K562 (cell line): ENCODE results near the gene RFT1. TPM values are rescaled to one million over a fixed set of nuclear protein-coding genes. Genes with fewer than 3 reads are reported as not detected.

Experiments
- ATAC-seq: fragments of 200-7000 bp; cut with Tn5 transposase; 3 replicates; pipeline ENCODE4 v1.9.1; 2020; ENCODE audit warnings: moderate library complexity
- BruUV-seq: library from RNA; stranded (reverse); fragments of 400-500 nt; replicated peaks from 2 replicates; lab custom pipeline; 2021; lab: Mats Ljungman, UMichigan
- CTCF ChIA-PET: fragments of 300-600 bp; formaldehyde crosslinking; extraction: SDS; loops from one replicate; lab custom pipeline; 2021; ENCODE audit warnings: low intra/inter-chr PET ratio; lab: Yijun Ruan, JAX
- POLR2A ChIA-PET: fragments of 300-600, 350-650 bp; sonication (Branson Sonifier 250); formaldehyde crosslinking; extraction: SDS; loops from one replicate; lab custom pipeline; 2021; ENCODE audit warnings: antibody characterized with exemption, inconsistent platforms; lab: Yijun Ruan, JAX
- DNase-seq, 4 experiments: peaks; one replicate each; pipeline versions ENCODE4 v3.0.0 to v3.0.0-alpha.2; 2011 to 2018; ENCODE audit warnings: low spot score in 3 of 4, mixed read lengths in 3 of 4; ENCODE audit errors: extremely low read depth in 1 of 4
- FAIRE-seq: peaks from 2 replicates; lab custom pipeline; 2011; peaks lifted over from hg19 to GRCh38; lab: Jason Lieb, UNC
- H2AFZ ChIP-seq: 2 replicates; pipeline ENCODE4 v1.6.0; 2011; ENCODE audit warnings: low read depth, low read length, control low read depth, inconsistent platforms
- H3K27ac ChIP-seq: fragments of 200-600 bp; 3 replicates; pipeline ENCODE4 v1.8.0; 2011; ENCODE audit warnings: low read depth, mild to moderate bottlenecking, control low read depth, inconsistent platforms, low read length, moderate library complexity, mixed read lengths; ENCODE audit errors: extremely low read depth
- H3K27me3 ChIP-seq, 2 experiments: fragments of 300-600 bp in 1 of 2; 2 replicates in 1 of 2; 3 replicates in 1 of 2; pipeline versions ENCODE4 v1.6.0 to v1.8.0; 2011; ENCODE audit warnings: inconsistent platforms in 2 of 2, low read length in 2 of 2, mild to moderate bottlenecking in 1 of 2, mixed read lengths in 1 of 2, moderate library complexity in 1 of 2; ENCODE audit not compliant: control insufficient read depth in 2 of 2, insufficient read depth in 2 of 2
- H3K36me3 ChIP-seq: fragments of 300-600 bp; 3 replicates; pipeline ENCODE4 v1.8.0; 2011; ENCODE audit warnings: mild to moderate bottlenecking, low read length, inconsistent platforms; ENCODE audit not compliant: control insufficient read depth, insufficient read depth
- H3K4me1 ChIP-seq, 2 experiments: fragments of 200-600 bp in 1 of 2; replicated peaks in 1 of 2; 2 replicates in 1 of 2; 3 replicates in 1 of 2; pipeline versions ENCODE4 v1.5.1 to v1.8.0; 2011; ENCODE audit warnings: inconsistent platforms in 2 of 2, low read length in 2 of 2, mild to moderate bottlenecking in 1 of 2, mixed read lengths in 1 of 2, moderate library complexity in 1 of 2; ENCODE audit not compliant: control insufficient read depth in 2 of 2, insufficient read depth in 2 of 2
- H3K4me2 ChIP-seq: 2 replicates; pipeline ENCODE4 v1.6.1; 2011; ENCODE audit warnings: low read length, control low read depth, inconsistent platforms, mixed read lengths; ENCODE audit not compliant: insufficient read depth
- H3K4me3 ChIP-seq: fragments of 200-600 bp; sonication (generic), shearing (Covaris generic); 2 replicates; pipeline ENCODE4 v1.5.1; 2016; ENCODE audit warnings: control low read depth, inconsistent platforms
- H3K79me2 ChIP-seq: fragments of 200-600 bp; 3 replicates; pipeline ENCODE4 v1.8.0; 2011; ENCODE audit warnings: low read length, inconsistent platforms; ENCODE audit not compliant: control insufficient read depth, insufficient read depth
- H3K9ac ChIP-seq, 2 experiments: 2 replicates each; pipeline versions ENCODE4 v1.6.0 to v1.6.1; 2011; ENCODE audit warnings: low read depth in 2 of 2, low read length in 2 of 2, control low read depth in 1 of 2, inconsistent platforms in 1 of 2, mild to moderate bottlenecking in 1 of 2, mixed read lengths in 1 of 2; ENCODE audit not compliant: insufficient read depth in 1 of 2
- H3K9me1 ChIP-seq: one replicate; pipeline ENCODE4 v1.6.0; 2011; ENCODE audit warnings: inconsistent platforms, mild to moderate bottlenecking, low read length, moderate library complexity; ENCODE audit not compliant: control insufficient read depth, insufficient read depth
- H3K9me3 ChIP-seq: replicated peaks from 2 replicates; pipeline ENCODE4 v1.5.1; 2011; ENCODE audit warnings: low read depth, low read length, inconsistent platforms; ENCODE audit not compliant: control insufficient read depth, insufficient read depth
- H4K20me1 ChIP-seq: replicated peaks from 2 replicates; pipeline ENCODE4 v1.6.1; 2011; ENCODE audit warnings: low read length, inconsistent platforms, mixed read lengths; ENCODE audit not compliant: control insufficient read depth, insufficient read depth
- ATF3 ChIP-seq, 2 experiments: fragments of 450-650 bp in 1 of 2; sonication (generic) in 1 of 2; formaldehyde crosslinking in 1 of 2; IDR thresholded peaks in 1 of 2; conservative IDR thresholded peaks in 1 of 2; 2 replicates each; pipeline versions ENCODE4 v1.6.1 to v1.8.1; 2016 to 2023; ENCODE audit warnings: mild to moderate bottlenecking in 2 of 2, moderate library complexity in 2 of 2, inconsistent platforms in 1 of 2, missing genetic modification reagents in 1 of 2
- FOSL1 ChIP-seq: fragments of 200-800 bp; sonication (Bioruptor generic); conservative IDR thresholded peaks from 2 replicates; pipeline ENCODE4 v1.6.1; 2016; ENCODE audit warnings: missing genetic modification characterization, missing compliant biosample characterization
- HDAC1 ChIP-seq, 2 experiments: fragments of 450-650 bp; IDR thresholded peaks; 2 replicates each; pipeline ENCODE4 v1.6.1; 2016 to 2017; ENCODE audit warnings: inconsistent platforms in 1 of 2, mild to moderate bottlenecking in 1 of 2, moderate library complexity in 1 of 2
- MAX ChIP-seq: sonication (generic); formaldehyde crosslinking; IDR thresholded peaks from 2 replicates; pipeline ENCODE4 v1.9.0; 2022; ENCODE audit warnings: mild to moderate bottlenecking, missing genetic modification reagents
- MAZ ChIP-seq, 2 experiments: fragments of 450-650 bp in 1 of 2; sonication (generic) in 1 of 2; formaldehyde crosslinking; IDR thresholded peaks in 1 of 2; conservative IDR thresholded peaks in 1 of 2; 2 replicates each; pipeline versions ENCODE4 v1.4.0 to v1.5.0; 2020; ENCODE audit warnings: mild to moderate bottlenecking in 1 of 2, missing genetic modification reagents in 1 of 2
- MBD1 ChIP-seq: fragments of 250-450 bp; sonication (Bioruptor Pico); IDR thresholded peaks from 2 replicates; pipeline ENCODE4 v1.8.0; 2022; ENCODE audit warnings: inconsistent platforms
- MEIS2 ChIP-seq: fragments of 450-650 bp; IDR thresholded peaks from 2 replicates; pipeline ENCODE4 v1.6.1; 2014; ENCODE audit warnings: mild to moderate bottlenecking; ENCODE audit not compliant: partially characterized antibody
- RNF219 ChIP-seq: fragments of 250-450 bp; sonication (Bioruptor Pico); IDR thresholded peaks from 2 replicates; pipeline ENCODE4 v1.5.0; 2022; ENCODE audit warnings: mild to moderate bottlenecking
- THAP12 ChIP-seq: fragments of 250-450 bp; sonication (Bioruptor Pico); IDR thresholded peaks from 2 replicates; pipeline ENCODE4 v1.9.0; 2021; ENCODE audit warnings: mild to moderate bottlenecking, inconsistent platforms
- ZBED1 ChIP-seq: IDR thresholded peaks from 2 replicates; pipeline ENCODE4 v1.6.1; 2014
- ZBTB8A ChIP-seq: fragments of 450-650 bp; IDR thresholded peaks from 2 replicates; pipeline ENCODE4 v1.6.1; 2018; ENCODE audit warnings: mild to moderate bottlenecking, moderate library complexity; ENCODE audit not compliant: partially characterized antibody
- ZNF263 ChIP-seq: sonication (generic); formaldehyde crosslinking; IDR thresholded peaks from 2 replicates; pipeline ENCODE4 v1.8.0; 2022; ENCODE audit warnings: mild to moderate bottlenecking, missing genetic modification reagents, borderline replicate concordance
- ZNF77 ChIP-seq: fragments of 250-450 bp; sonication (Bioruptor Pico); IDR thresholded peaks from 2 replicates; pipeline ENCODE4 v1.5.0; 2020
- WGBS: fragments of 100-300 bp; shearing (Covaris generic); methylation state at CpG from one replicate; pipeline ENCODE4 v1.1.6; 2016; ENCODE audit warnings: low coverage, mixed read lengths; ENCODE audit not compliant: insufficient coverage; ENCODE audit errors: missing lambda C conversion rate; 5-methylcytosine and 5-hydroxymethylcytosine counted together
- in situ Hi-C: fragments of 300-500 bp; cut with MboI; formaldehyde crosslinking; loops from 4 replicates; pipeline ENCODE4 v1.15.0; 2018; ENCODE audit warnings: inconsistent platforms, mixed read lengths
- intact Hi-C: fragments of 100-400 bp; cut with micrococcal nuclease; formaldehyde crosslinking; loops from 2 replicates; pipeline ENCODE4 v1.14.2; 2022
- polyA plus RNA-seq, 8 experiments: library from polyadenylated mRNA; depleted of rRNA in 4 of 8; stranded (reverse) in 5 of 8; unstranded in 3 of 8; fragments of >200 nt; fragmentation: Nextera tagmentation in 2 of 8; fragmentation: Illumina TruSeq in 1 of 8; extraction: Ambion mirVana in 2 of 8; extraction: Trizol in 1 of 8; gene quantifications; 2 replicates each; pipeline versions ENCODE4 v1.2.1 to v1.2.3, GENCODE V29; 2011 to 2014; ENCODE audit warnings: inconsistent platforms in 1 of 8, missing spikeins in 1 of 8
- total RNA-seq, 7 experiments: library from RNA; depleted of rRNA in 6 of 7; stranded (reverse); fragments of >200 nt in 6 of 7; fragmentation: Illumina TruSeq in 2 of 7; extraction: Trizol in 2 of 7; gene quantifications; 2 replicates each; pipeline versions ENCODE4 v1.2.1 to v1.2.3, GENCODE V29; 2011 to 2021; ENCODE audit warnings: low replicate concordance in 1 of 7

The RFT1 gene
- total and polyA plus RNA-seq, 9 of the 15 experiments (the other 6 are each of a cell fraction or from before 2014, with no cell fraction given), result 4.4 to 23.8 (median 8.9) TPM

- in situ Hi-C loops (no loop called here), intact Hi-C loops (no loop called here)
- Histone ChIP-seq H3K9me3 (no peaks in the 10 kb centered on the region), H3K27ac (no peak overlapping the region), H4K20me1 (no peaks in the 10 kb centered on the region), H3K9me1 (no peaks in the 10 kb centered on the region), H3K4me2 (no peak overlapping the region; the same call in 1 of the 2 replicates), H3K9ac (no peak overlapping the region), H3K79me2 (no peaks in the 10 kb centered on the region), H3K36me3 (no peaks in the 10 kb centered on the region), H3K27me3 (no peaks in the 10 kb centered on the region), H3K4me3 (no peak overlapping the region), H2AFZ (no peak overlapping the region), H3K4me1 (peaks cover 10 to 15% of the 10 kb centered on the region in 2 experiments; a peak in 4 of 5 replicates)
- ATAC-seq, result peak; percentile 77
- peak; percentile 14 to 54 (median 27) for DNase-seq
- CTCF ChIA-PET, result no interaction called here
- 27% methylated on average over 9 of the region's 12 CpGs for WGBS
- POLR2A ChIA-PET, result interaction anchor here (0.5 to 1.2 kb wide), 5 partner anchors 8 to 1101 kb away, joined by 3 to 9 read pairs (median 4); partner anchors contain the start of gene ACY1
- no TSS peak for BruUV-seq
- FAIRE-seq, result peak; percentile 81
- TF ChIP-seq ZNF77 (CRISPR knock-in tag), result no peak
- peak in 1 of 2 experiments; percentile 26; a peak in 1 of 4 replicates for TF ChIP-seq HDAC1 (IDR thresholded peaks at IDR 0.05)
- TF ChIP-seq FOSL1 (tag), result peak; percentile 79
- TF ChIP-seq RNF219 (CRISPR knock-in tag), result no peak
- TF ChIP-seq ATF3 (IDR thresholded peaks at IDR 0.05), result 0 out of 2 replicates have a peak, but pooled peaks have one; percentile 21
- no peak for TF ChIP-seq ATF3 (CRISPR knock-in tag; conservative IDR thresholded peaks at IDR 0.05)
- TF ChIP-seq MAZ (CRISPR knock-in tag; conservative IDR thresholded peaks at IDR 0.05 in 1 of 2, IDR thresholded peaks at IDR 0.05 in 1 of 2), result no peak
- peak; percentile 90 for TF ChIP-seq MEIS2
- TF ChIP-seq ZBED1, result no peak
- TF ChIP-seq MAX (CRISPR knock-in tag), result peak; percentile 35; the same call in 1 of the 2 replicates
- no peak for TF ChIP-seq ZBTB8A
- no peak for TF ChIP-seq THAP12 (CRISPR knock-in tag)
- TF ChIP-seq ZNF263, result no peak
- TF ChIP-seq MBD1 (CRISPR knock-in tag), result no peak
These were observed 45.8 kb downstream of the RFT1 start for GRCh38 chr3:53084310-53085001.
